Hippocampal formation (tissue), 2 donors: ENCODE results near the gene SLC39A5.
A peak's percentile ranks its signal among the peaks of the same experiment; 100 is the strongest.

Experiments
- DNase-seq, 2 donors: peaks; one replicate each; lab custom pipeline; 2025; lab: John Stamatoyannopoulos, UW

The SLC39A5 gene

GRCh38 chr12:56216461-56216860 is 13.4 kb upstream of the SLC39A5 start:
- peak in 1 of 2 donors; percentile 12 for DNase-seq

- no peak for DNase-seq
Observed at GRCh38 chr12:56219840-56220239, 10.0 kb upstream of the SLC39A5 start.

GRCh38 chr12:56220611-56221231 is 9.1 kb upstream of the SLC39A5 start:
- peak in 1 of 2 donors; percentile 5 for DNase-seq

- DNase-seq: peak; percentile 24 to 43
Observed at GRCh38 chr12:56221232-56221756, 8.6 kb upstream of the SLC39A5 start.

- DNase-seq: peak; percentile 95 to 98
Observed at GRCh38 chr12:56221757-56222530, 7.9 kb upstream of the SLC39A5 start, which contains the start of gene RNF41. Gene RNF41 (minus strand): TSS chr12:56221922. CDS start chr12:56214047, 7,875 bp downstream.

- no peak for DNase-seq
Observed at GRCh38 chr12:56222531-56222895, 7.3 kb upstream of the SLC39A5 start.

- DNase-seq: no peak
Observed at GRCh38 chr12:56223571-56224101, 6.2 kb upstream of the SLC39A5 start.

- DNase-seq: peak; percentile 97 to 98
Observed at GRCh38 chr12:56224102-56224701, 5.6 kb upstream of the SLC39A5 start, which contains the start of gene NABP2. Gene NABP2 (plus strand): TSS chr12:56224342. CDS start chr12:56224857, 515 bp downstream.

GRCh38 chr12:56224954-56225353 is 4.9 kb upstream of the SLC39A5 start:
- DNase-seq: no peak

- DNase-seq: no peak
Observed at GRCh38 chr12:56229082-56229481, 769 bp upstream of the SLC39A5 start.

GRCh38 chr12:56230432-56231183 is 757 bp downstream of the SLC39A5 start:
- no peak for DNase-seq

- no peak for DNase-seq
Observed at GRCh38 chr12:56231184-56231582, 1.3 kb downstream of the SLC39A5 start.

GRCh38 chr12:56234746-56235436 is 5.0 kb downstream of the SLC39A5 start:
- DNase-seq: no peak

- no peak for DNase-seq
Observed at GRCh38 chr12:56236091-56236490, 6.2 kb downstream of the SLC39A5 start.

- no peak for DNase-seq
Observed at GRCh38 chr12:56236985-56237384, 7.1 kb downstream of the SLC39A5 start.

- DNase-seq: no peak
Observed at GRCh38 chr12:56237552-56237951, 7.7 kb downstream of the SLC39A5 start.

GRCh38 chr12:56241424-56242303 is 11.8 kb downstream of the SLC39A5 start:
- no peak for DNase-seq

GRCh38 chr12:56242986-56243385 is 13.1 kb downstream of the SLC39A5 start:
- no peak for DNase-seq

GRCh38 chr12:56243731-56244181 is 13.9 kb downstream of the SLC39A5 start:
- DNase-seq: no peak

- no peak for DNase-seq
Observed at GRCh38 chr12:56244494-56244893, 14.6 kb downstream of the SLC39A5 start.
